ENCODE data around the gene OTX1.

DNA sequence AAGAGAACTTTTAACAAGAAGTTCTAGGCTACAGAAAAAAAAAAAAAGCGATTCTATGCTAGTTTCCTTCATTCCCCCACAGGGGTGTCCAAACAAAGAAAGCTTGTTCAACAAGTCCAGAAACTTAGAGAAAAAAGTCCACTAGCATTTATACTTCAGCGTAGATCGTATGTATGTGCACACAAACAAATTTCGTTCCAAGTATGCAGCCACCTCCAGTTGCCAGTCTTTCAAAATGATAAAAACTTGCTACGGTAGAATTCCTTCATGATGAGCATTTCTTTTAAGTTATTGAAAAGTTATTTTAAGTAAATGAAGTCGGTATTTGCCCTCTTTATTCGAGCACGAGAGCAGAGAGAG is 3.7 kb upstream of the OTX1 start:
- TF ChIP-seq NRF1 (IDR thresholded peaks at IDR 0.05; ENCODE audit: low read depth, low read length) (no peak), GTF2F1 (IDR thresholded peaks at IDR 0.05; ENCODE audit: borderline replicate concordance, low read depth, low read length) (no peak), SP1 (IDR thresholded peaks at IDR 0.05; ENCODE audit: low read depth, low read length) (no peak), CREB1 (IDR thresholded peaks at IDR 0.05) (no peak), USF2 (IDR thresholded peaks at IDR 0.05; ENCODE audit: low read length) (no peak), TAF1 (IDR thresholded peaks at IDR 0.05; ENCODE audit: low read depth, low read length) (no peak), GABPA (IDR thresholded peaks at IDR 0.05; ENCODE audit: borderline replicate concordance, insufficient read depth, low read length) (no peak), JUN (IDR thresholded peaks at IDR 0.05; ENCODE audit: low read depth, low read length) (no peak), RAD21 (IDR thresholded peaks at IDR 0.05 in 1 of 2, conservative IDR thresholded peaks at IDR 0.05 in 1 of 2; ENCODE audit: low read depth in 2 of 2, low read length in 2 of 2) (no peak), KDM5A (IDR thresholded peaks at IDR 0.05; ENCODE audit: low read length) (no peak), KDM1A (IDR thresholded peaks at IDR 0.05; ENCODE audit: borderline replicate concordance, low read length) (no peak)
- TF ChIP-seq, protein P1, sequence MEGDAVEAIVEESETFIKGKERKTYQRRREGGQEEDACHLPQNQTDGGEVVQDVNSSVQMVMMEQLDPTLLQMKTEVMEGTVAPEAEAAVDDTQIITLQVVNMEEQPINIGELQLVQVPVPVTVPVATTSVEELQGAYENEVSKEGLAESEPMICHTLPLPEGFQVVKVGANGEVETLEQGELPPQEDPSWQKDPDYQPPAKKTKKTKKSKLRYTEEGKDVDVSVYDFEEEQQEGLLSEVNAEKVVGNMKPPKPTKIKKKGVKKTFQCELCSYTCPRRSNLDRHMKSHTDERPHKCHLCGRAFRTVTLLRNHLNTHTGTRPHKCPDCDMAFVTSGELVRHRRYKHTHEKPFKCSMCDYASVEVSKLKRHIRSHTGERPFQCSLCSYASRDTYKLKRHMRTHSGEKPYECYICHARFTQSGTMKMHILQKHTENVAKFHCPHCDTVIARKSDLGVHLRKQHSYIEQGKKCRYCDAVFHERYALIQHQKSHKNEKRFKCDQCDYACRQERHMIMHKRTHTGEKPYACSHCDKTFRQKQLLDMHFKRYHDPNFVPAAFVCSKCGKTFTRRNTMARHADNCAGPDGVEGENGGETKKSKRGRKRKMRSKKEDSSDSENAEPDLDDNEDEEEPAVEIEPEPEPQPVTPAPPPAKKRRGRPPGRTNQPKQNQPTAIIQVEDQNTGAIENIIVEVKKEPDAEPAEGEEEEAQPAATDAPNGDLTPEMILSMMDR (IDR thresholded peaks at IDR 0.05; ENCODE audit: control extremely low read depth in 1 of 3, insufficient read depth in 1 of 3, low read depth in 1 of 3, low read length in 3 of 3), result no peak

All from H1 (cell line).